Ishikawa (cell line): Measurements from ENCODE around the gene ARID2.

Experiments used
- CEBPB ChIP-seq: IDR thresholded peaks from 2 replicates; pipeline ENCODE4 v1.6.1; 2012
- CREB1 ChIP-seq: IDR thresholded peaks from 2 replicates; pipeline ENCODE4 v1.6.1; 2012; ENCODE audit warnings: low read depth
- EGR1 ChIP-seq: IDR thresholded peaks from 2 replicates; pipeline ENCODE4 v1.6.1; 2012
- EP300 ChIP-seq: IDR thresholded peaks from 2 replicates; pipeline ENCODE4 v1.6.1; 2012; ENCODE audit warnings: borderline replicate concordance
- FOXM1 ChIP-seq: IDR thresholded peaks from 2 replicates; pipeline ENCODE4 v1.6.1; 2012; ENCODE audit warnings: low read depth, borderline replicate concordance
- MAX ChIP-seq: IDR thresholded peaks from 2 replicates; pipeline ENCODE4 v1.6.1; 2012
- NFIC ChIP-seq: IDR thresholded peaks from 2 replicates; pipeline ENCODE4 v1.6.1; 2012
- RAD21 ChIP-seq: IDR thresholded peaks from 2 replicates; pipeline ENCODE4 v1.6.1; 2012; ENCODE audit warnings: low read depth
- REST ChIP-seq: IDR thresholded peaks from 2 replicates; pipeline ENCODE4 v1.6.1; 2012; ENCODE audit warnings: low read depth, mild to moderate bottlenecking
- TAF1 ChIP-seq: IDR thresholded peaks from 2 replicates; pipeline ENCODE4 v1.6.1; 2012; ENCODE audit warnings: low read depth, mild to moderate bottlenecking
- TCF12 ChIP-seq: IDR thresholded peaks from 2 replicates; pipeline ENCODE4 v1.6.1; 2012; ENCODE audit warnings: low read depth
- TEAD4 ChIP-seq: IDR thresholded peaks from 2 replicates; pipeline ENCODE4 v1.6.1; 2012
- USF1 ChIP-seq: IDR thresholded peaks from 2 replicates; pipeline ENCODE4 v1.6.1; 2012
- YY1 ChIP-seq: IDR thresholded peaks from 2 replicates; pipeline ENCODE4 v1.6.1; 2012; ENCODE audit warnings: low read depth
- ZBTB7A ChIP-seq: IDR thresholded peaks from 2 replicates; pipeline ENCODE4 v1.6.1; 2012; ENCODE audit warnings: low read depth

The ARID2 gene

GRCh38 chr12:45895961-45896360, 166.5 kb downstream of the ARID2 start:
- TF ChIP-seq EGR1 = no peak
- TF ChIP-seq CREB1 = no peak
- TF ChIP-seq TEAD4 = no peak
- TF ChIP-seq TCF12 = no peak
- no peak for TF ChIP-seq ZBTB7A
- TF ChIP-seq MAX = no peak
- no peak for TF ChIP-seq USF1
- no peak for TF ChIP-seq RAD21
- no peak for TF ChIP-seq NFIC
- no peak for TF ChIP-seq REST
- TF ChIP-seq FOXM1 = no peak
- TF ChIP-seq EP300 = no peak
- no peak for TF ChIP-seq YY1

- no peak for TF ChIP-seq TEAD4
- TF ChIP-seq FOXM1 = no peak
- no peak for TF ChIP-seq ZBTB7A
- TF ChIP-seq CEBPB = no peak
- TF ChIP-seq EP300 = no peak
- no peak for TF ChIP-seq TAF1
- no peak for TF ChIP-seq USF1
- no peak for TF ChIP-seq REST
- TF ChIP-seq TCF12 = no peak
- TF ChIP-seq RAD21 = no peak
These were observed 168.6 kb downstream of the ARID2 start for GRCh38 chr12:45898094-45898493.

- TF ChIP-seq EGR1 = no peak
- TF ChIP-seq RAD21 = no peak
- no peak for TF ChIP-seq NFIC
- no peak for TF ChIP-seq USF1
These were observed 178.4 kb downstream of the ARID2 start for GRCh38 chr12:45907955-45908354.

GRCh38 chr12:45909041-45909713, 179.7 kb downstream of the ARID2 start:
- no peak for TF ChIP-seq CEBPB
- no peak for TF ChIP-seq CREB1
- TF ChIP-seq NFIC = no peak
- TF ChIP-seq REST = no peak
- TF ChIP-seq MAX = no peak
- TF ChIP-seq EGR1 = no peak
- TF ChIP-seq TEAD4 = no peak
- TF ChIP-seq TCF12 = no peak
- no peak for TF ChIP-seq YY1
- no peak for TF ChIP-seq ZBTB7A
- no peak for TF ChIP-seq FOXM1
- TF ChIP-seq RAD21 = no peak
- TF ChIP-seq USF1 = no peak
- TF ChIP-seq EP300 = no peak
